Mononuclear cell (primary cell): ENCODE data around the gene PAH. TPM values are rescaled to one million over a fixed set of nuclear protein-coding genes. Genes with fewer than 3 reads are reported as not detected.
"Not testable (repeated sequence)": the region's sequence is repeated elsewhere in the genome, so short reads cannot be mapped to it uniquely, and the experiment has no call there.

ENCODE experiments used
- H3K27me3 ChIP-seq: 2 replicates; pipeline ENCODE4 v1.6.0; 2011; ENCODE audit warnings: low read length, control low read depth; ENCODE audit not compliant: insufficient read depth
- H3K4me1 ChIP-seq: 2 replicates; pipeline ENCODE4 v1.5.1; 2011; ENCODE audit warnings: mild to moderate bottlenecking, low read length, control low read depth; ENCODE audit not compliant: insufficient read depth
- H3K4me3 ChIP-seq: 2 replicates; pipeline ENCODE4 v1.5.1; 2011; ENCODE audit warnings: mild to moderate bottlenecking, low read length, moderate library complexity
- H3K9me3 ChIP-seq: 2 replicates; pipeline ENCODE4 v1.5.1; 2011; ENCODE audit warnings: low read depth, mild to moderate bottlenecking, control low read depth, low read length
- total RNA-seq: library from RNA; depleted of rRNA; stranded (reverse); fragments of >200 nt; gene quantifications from one replicate; pipeline ENCODE4 v1.2.3, GENCODE V29; 2012

Gene PAH
- total RNA-seq, 1 donor: 0.10 TPM

- H3K27me3 ChIP-seq: no peaks in the 10 kb centered on the region
- H3K9me3 ChIP-seq: no peaks in the 10 kb centered on the region
- H3K4me3 ChIP-seq: no peak overlapping the region
- no peaks in the 10 kb centered on the region for H3K4me1 ChIP-seq
Observed at GRCh38 chr12:102848832-102849231, 68.2 kb downstream of the PAH start.

DNA sequence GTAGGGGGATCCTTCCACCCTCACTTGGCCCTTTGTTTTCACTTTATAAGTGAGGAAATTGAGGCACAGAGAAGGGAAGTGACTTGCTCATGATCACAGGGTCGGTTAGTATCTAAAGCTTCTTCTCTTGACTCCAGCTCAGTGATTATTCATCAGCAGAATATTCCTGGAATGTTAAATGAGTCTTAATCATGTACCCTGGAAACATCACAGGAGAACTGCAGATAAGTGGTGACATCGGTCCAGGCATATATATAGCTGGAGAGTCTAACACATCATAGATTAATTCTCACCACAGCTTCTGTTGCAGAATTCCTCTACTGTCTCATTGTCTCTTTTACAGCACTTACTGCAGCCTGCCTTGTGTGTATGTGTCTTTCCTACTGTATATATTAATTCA is 69.9 kb downstream of the PAH start:
- Histone ChIP-seq H3K4me1 (no peaks in the 10 kb centered on the region), H3K27me3 (no peaks in the 10 kb centered on the region), H3K4me3 (no peak overlapping the region), H3K9me3 (no peaks in the 10 kb centered on the region)

DNA sequence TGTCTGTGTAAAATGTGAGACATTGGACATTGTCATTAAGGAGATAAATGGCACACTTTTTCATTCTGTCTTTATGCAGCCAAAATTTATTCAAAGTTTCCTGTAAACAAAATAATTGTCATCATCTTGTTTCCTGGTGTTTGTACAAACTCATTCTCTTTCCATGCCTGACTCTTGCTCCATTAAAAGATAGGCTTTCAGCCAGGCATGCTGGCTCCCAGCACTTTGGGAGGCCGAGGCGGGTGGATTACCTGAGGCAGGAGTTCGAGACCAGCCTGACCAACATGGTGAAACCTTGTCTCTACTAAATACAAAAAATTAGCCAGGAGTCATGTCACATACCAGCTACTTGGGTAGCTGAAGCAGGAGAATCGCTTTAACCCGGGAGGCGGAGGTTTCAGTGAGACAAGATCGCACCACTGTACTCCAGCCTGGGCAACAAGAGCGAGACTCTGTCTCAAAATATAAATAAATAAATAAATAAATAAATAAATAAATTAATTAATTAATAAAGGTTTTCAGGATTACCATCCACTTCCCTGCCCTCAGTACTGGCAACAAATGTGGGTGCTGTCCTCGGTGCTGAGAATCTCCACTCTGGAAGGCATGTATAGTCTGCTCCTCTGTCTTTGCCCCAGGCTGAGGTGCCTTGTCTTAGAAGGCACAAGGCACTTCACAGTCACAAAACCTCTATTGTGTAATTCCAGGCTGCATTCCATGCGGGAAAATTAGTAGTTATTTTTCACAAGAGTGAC is 83.2 kb downstream of the PAH start:
- H3K4me3 ChIP-seq: no peak overlapping the region
- H3K9me3 ChIP-seq: no peaks in the 10 kb centered on the region
- H3K27me3 ChIP-seq: no peaks in the 10 kb centered on the region
- no peaks in the 10 kb centered on the region for H3K4me1 ChIP-seq

- not testable (repeated sequence) for H3K4me1 ChIP-seq, H3K9me3 ChIP-seq, H3K4me3 ChIP-seq, H3K27me3 ChIP-seq
Observed at GRCh38 chr12:102832826-102833225, 84.2 kb downstream of the PAH start.

DNA sequence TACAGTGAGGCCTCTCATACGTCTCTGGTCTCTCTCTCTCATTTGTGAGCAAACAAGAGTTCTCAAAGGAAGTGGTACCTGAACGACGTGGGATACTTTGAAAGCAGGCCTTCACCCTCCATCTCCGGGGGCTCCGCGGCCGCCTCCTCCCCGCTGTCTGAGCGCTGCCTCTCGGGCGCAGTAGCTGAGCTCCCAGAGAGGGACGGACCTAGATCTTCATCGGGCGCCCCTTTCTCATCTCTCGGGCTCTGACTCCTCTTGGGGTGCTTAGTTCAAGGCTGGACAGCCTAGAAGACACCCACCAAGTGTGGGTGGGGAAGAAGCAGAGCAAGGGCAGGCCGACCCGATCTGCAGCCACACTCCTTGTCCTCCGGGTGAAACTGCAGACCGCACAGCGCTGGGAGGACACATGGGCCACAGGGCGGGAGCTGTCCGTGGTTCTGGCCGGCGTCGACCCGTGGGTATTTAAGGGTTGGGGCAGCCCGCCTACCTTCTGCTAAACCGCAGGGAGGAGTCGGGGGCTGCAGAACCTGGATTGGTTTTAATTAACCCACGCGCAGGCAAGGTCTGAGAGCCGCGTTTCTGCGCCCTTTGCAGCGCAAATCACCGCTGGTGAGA is 92.7 kb downstream of the PAH start:
- Histone ChIP-seq H3K4me3 (no peak overlapping the region), H3K9me3 (no peaks in the 10 kb centered on the region), H3K27me3 (peaks cover 29% of the 10 kb centered on the region), H3K4me1 (no peaks in the 10 kb centered on the region)

- H3K27me3 ChIP-seq: peaks cover 29% of the 10 kb centered on the region
- H3K9me3 ChIP-seq: no peaks in the 10 kb centered on the region
- no peaks in the 10 kb centered on the region for H3K4me1 ChIP-seq
- no peak overlapping the region for H3K4me3 ChIP-seq
Observed at GRCh38 chr12:102821149-102821548, 95.9 kb downstream of the PAH start.

DNA sequence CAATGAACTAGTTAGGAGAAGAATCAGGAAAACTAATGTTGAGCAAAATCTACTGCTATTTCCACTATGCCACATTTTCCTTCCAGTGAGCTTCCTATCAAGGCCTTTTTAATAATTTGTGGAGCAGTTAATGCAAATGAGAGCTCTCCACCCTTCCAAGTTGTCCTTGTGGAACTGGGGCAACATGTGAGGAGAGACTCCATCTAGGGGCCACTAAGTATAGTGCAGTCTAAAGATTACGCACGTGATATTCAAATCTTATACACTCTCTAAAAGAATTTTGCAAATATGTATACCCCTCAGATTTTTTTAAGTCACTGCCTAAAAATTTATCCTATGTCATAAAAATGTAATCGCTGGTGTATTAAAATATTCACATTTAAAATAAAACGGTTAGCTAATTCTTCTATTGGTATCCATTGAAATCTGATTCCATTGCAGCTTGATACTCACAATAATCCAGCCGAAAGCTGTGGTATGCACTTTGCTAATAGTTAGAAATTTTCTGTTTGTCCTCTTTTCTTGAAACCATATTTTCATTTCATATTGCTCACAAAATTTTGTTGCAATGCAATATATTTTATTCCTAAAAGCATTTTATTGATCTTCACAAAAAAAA is 100.1 kb downstream of the PAH start:
- Histone ChIP-seq H3K27me3 (peaks cover 13% of the 10 kb centered on the region), H3K4me3 (no peak overlapping the region), H3K9me3 (no peaks in the 10 kb centered on the region)

DNA sequence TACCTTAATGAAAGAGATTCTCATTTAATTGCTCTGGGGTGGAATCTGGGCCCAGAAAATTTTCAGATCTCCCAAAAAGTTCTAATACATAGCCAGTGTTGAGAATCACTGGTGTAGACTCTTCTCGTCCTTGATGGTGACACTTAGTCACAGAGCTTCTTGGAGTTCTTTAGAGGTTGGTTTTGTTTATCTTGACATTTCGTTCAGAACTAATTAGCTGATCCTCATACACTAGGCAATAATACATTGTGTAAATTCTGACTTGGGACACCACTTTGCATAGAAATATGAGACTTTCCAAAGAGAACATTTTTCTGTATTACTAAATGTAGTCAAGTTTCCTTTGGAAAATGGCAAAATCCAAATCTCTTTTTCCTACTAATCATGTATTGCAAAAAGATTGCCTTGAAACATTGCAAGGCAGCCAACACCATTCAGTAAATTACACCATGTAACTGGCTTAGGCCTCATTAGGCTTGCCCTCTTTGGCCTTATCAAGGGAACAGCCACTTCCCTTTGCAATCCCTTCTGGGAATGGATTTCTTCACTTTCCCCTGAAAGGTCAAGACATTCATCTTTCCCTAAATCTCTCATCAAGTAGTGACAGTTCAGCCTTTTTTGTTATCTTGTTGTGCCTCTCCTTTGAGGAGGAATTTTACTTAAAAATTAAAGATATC is 102.2 kb downstream of the PAH start:
- peaks cover 7% of the 10 kb centered on the region for H3K27me3 ChIP-seq

More for the DNA sequence above, 100.1 kb downstream of the PAH start:
- H3K4me1 ChIP-seq: no peaks in the 10 kb centered on the region

DNA sequence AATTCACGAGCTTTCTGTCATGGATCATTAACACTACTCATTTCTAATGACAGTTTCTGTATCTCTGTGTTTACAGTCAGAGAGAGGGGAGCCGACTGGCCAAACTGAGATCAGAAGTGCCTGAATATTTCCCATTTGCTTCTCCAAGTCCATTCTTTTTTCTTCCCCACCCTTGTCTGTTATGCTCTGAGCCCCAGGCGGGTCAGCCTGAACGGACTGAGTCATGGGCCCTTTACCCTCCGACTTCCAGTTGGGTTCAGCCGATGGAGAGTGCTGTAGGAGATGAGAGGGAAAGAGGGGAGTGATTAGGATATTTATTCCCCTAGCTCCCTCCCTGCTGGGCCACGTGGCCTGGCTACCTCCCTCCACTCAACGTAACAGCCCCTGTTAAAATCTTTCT is 104.7 kb downstream of the PAH start:
- H3K4me1 ChIP-seq: no peaks in the 10 kb centered on the region
- H3K9me3 ChIP-seq: no peaks in the 10 kb centered on the region
- no peak overlapping the region for H3K4me3 ChIP-seq
- H3K27me3 ChIP-seq: peaks cover 7% of the 10 kb centered on the region

More for the DNA sequence above, 102.2 kb downstream of the PAH start:
- Histone ChIP-seq H3K4me1 (no peaks in the 10 kb centered on the region), H3K9me3 (no peaks in the 10 kb centered on the region), H3K4me3 (no peak overlapping the region)

GRCh38 chr12:102811110-102811737 is 105.8 kb downstream of the PAH start:
- H3K4me3 ChIP-seq: no peak overlapping the region
- H3K9me3 ChIP-seq: no peaks in the 10 kb centered on the region
- H3K4me1 ChIP-seq: no peaks in the 10 kb centered on the region
- H3K27me3 ChIP-seq: peaks cover 7% of the 10 kb centered on the region

- Histone ChIP-seq H3K4me1 (no peaks in the 10 kb centered on the region), H3K4me3 (no peak overlapping the region), H3K9me3 (no peaks in the 10 kb centered on the region), H3K27me3 (peaks cover 4% of the 10 kb centered on the region)
Observed at GRCh38 chr12:102808412-102808811, 108.6 kb downstream of the PAH start.

DNA sequence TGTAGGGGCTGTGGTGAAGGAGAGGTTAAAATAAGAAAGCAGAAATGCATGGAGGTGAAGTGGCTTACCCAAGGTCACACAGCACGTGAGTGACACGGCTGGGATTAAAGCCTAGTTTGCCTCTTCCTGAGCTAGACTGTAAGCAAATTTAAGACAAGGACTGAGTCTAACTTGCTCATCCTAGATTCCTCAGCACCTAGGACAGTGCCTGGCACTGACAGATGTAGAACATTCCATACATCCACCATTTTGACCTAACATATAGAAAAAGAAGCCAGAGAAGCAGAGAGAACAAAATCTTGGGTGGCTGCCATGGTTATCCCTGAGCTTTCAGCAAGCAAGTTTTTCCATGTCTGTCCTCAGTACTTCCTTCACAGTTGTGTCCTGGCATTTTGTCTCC is 110.5 kb downstream of the PAH start:
- Histone ChIP-seq H3K4me3 (no peak overlapping the region), H3K27me3 (no peaks in the 10 kb centered on the region), H3K4me1 (no peaks in the 10 kb centered on the region), H3K9me3 (no peaks in the 10 kb centered on the region)

GRCh38 chr12:102806110-102806509 is 110.9 kb downstream of the PAH start:
- no peaks in the 10 kb centered on the region for H3K4me1 ChIP-seq
- no peak overlapping the region for H3K4me3 ChIP-seq
- no peaks in the 10 kb centered on the region for H3K9me3 ChIP-seq
- H3K27me3 ChIP-seq: no peaks in the 10 kb centered on the region

DNA sequence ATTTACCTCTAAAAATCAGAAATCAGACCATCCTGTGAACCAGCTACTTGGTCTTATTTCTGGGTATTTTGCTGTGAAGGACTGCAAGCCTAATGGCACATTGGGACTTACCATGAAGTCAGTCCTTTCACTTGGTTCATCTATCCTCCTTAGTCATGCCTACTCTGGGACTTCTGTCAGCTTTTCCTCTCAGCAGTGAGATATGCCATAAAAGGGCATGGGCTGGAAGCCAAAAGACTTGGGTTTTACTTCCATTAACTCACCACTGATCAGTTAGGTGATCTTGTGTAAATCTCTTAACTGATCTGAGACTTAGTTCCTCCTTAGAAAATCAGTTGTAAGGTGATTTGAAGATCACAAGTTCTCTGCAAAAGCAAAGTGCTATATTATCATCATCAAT is 116.5 kb downstream of the PAH start:
- no peaks in the 10 kb centered on the region for H3K27me3 ChIP-seq
- no peaks in the 10 kb centered on the region for H3K4me1 ChIP-seq
- no peak overlapping the region for H3K4me3 ChIP-seq
- no peaks in the 10 kb centered on the region for H3K9me3 ChIP-seq

DNA sequence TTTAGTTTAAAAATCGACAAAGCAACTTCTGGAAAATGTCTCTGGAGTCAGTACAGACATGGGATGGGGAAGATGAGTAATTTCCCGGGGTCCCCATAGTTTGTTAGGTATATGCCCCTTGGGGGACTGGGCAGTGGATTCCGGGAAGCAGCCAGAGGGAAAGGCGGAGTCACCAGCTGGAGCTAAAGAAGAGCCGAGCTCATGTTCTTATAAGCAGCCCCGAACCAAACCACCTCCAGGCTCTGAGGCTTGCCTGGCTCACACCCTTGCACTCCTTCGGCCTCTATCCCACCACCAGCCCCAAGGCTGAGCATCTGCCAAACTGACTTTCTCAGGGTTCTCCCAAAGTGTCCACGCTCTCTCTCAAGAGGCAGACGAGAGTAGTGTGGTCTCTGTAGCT is 117.8 kb downstream of the PAH start:
- Histone ChIP-seq H3K27me3 (no peaks in the 10 kb centered on the region), H3K4me3 (no peak overlapping the region), H3K9me3 (no peaks in the 10 kb centered on the region), H3K4me1 (no peaks in the 10 kb centered on the region)
